T-helper 1 cell treated with Interleukin-12 subunit alpha and Interleukin-12 subunit beta and Interleukin-4 antibody, amounts not matched to agents 30 μg/mL and 1 μg/mL, for 36 hours (primary cell): Measurements from ENCODE around the gene ATOH1.

ENCODE experiments used
- H3K27ac Mint-ChIP-seq: one replicate; pipeline ENCODE4 v1.8.0; 2021; ENCODE audit warnings: mild to moderate bottlenecking, mixed read lengths
- H3K27me3 Mint-ChIP-seq: one replicate; pipeline ENCODE4 v1.8.0; 2021; ENCODE audit warnings: low read depth, mixed read lengths
- H3K36me3 Mint-ChIP-seq: one replicate; pipeline ENCODE4 v1.8.0; 2021; ENCODE audit warnings: low read depth, mixed read lengths
- H3K4me1 Mint-ChIP-seq: one replicate; pipeline ENCODE4 v1.8.0; 2021; ENCODE audit warnings: low read depth, mixed read lengths
- H3K4me3 Mint-ChIP-seq: one replicate; pipeline ENCODE4 v1.8.0; 2021; ENCODE audit warnings: mild to moderate bottlenecking, moderate library complexity, mixed read lengths
- H3K9me3 Mint-ChIP-seq: one replicate; pipeline ENCODE4 v1.8.0; 2021; ENCODE audit warnings: mixed read lengths

The ATOH1 gene, protein sequence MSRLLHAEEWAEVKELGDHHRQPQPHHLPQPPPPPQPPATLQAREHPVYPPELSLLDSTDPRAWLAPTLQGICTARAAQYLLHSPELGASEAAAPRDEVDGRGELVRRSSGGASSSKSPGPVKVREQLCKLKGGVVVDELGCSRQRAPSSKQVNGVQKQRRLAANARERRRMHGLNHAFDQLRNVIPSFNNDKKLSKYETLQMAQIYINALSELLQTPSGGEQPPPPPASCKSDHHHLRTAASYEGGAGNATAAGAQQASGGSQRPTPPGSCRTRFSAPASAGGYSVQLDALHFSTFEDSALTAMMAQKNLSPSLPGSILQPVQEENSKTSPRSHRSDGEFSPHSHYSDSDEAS

GRCh38 chr4:93828332-93828994, at the start of gene ATOH1:
Gene ATOH1, plus strand, starts transcription at chr4:93828753. Its CDS starts 174 bp downstream, at chr4:93828927.
- Mint-ChIP-seq H3K9me3 (peaks cover 4% of the 10 kb centered on the region), H3K36me3 (peaks cover 3% of the 10 kb centered on the region), H3K4me1 (peaks cover 4% of the 10 kb centered on the region), H3K4me3 (peak within 1 kb of the TSS; percentile 10), H3K27ac (peak within 1 kb of the TSS; percentile 26), H3K27me3 (peaks cover 75% of the 10 kb centered on the region)

DNA sequence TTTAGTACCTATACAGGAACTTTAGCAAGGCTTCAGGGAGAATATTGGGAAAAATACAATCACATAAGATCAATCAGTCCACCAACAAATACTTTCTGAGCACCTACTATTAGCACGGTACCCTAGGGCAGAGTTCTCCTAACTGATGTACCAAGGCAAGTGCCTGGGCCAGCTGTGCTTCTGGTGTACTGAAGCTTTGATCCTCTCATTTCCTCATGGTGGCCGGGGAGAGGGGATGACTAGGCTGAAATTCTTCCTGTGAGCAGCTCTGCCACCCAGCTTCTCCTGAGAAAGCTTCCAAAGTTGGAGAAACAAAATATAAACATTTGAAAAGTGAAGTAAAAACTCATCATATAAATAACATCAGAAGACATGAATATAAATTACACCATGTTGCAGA, 49.3 kb upstream of the ATOH1 start:
- no peaks in the 10 kb centered on the region for H3K9me3 Mint-ChIP-seq

GRCh38 chr4:93780080-93780479, 48.5 kb upstream of the ATOH1 start:
- no peak overlapping the region for H3K27ac Mint-ChIP-seq

More for the DNA sequence above, 49.3 kb upstream of the ATOH1 start:
- Mint-ChIP-seq H3K4me1 (no peaks in the 10 kb centered on the region), H3K27me3 (no peaks in the 10 kb centered on the region), H3K4me3 (no peak overlapping the region), H3K36me3 (no peaks in the 10 kb centered on the region), H3K27ac (no peak overlapping the region)

DNA sequence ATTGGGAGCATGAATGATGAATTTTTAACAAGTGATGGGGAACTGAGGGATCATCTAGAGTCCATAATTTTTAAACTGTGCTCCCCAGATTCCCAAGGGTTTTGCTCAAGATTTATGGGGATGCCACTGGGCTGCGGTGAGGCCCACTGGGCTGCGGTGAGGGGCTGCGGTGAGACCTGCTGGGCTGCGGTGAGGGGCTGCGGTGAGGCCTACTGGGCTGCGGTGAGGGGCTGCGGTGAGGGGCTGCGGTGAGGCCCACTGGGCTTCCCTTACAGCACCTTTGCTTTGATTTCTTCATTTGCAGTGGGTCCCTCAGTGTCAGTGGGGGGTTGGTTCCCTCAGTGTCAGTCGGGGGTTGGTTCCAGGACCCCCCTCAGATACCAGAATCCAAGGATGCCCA, 47.4 kb upstream of the ATOH1 start:
- Mint-ChIP-seq H3K9me3 (no peaks in the 10 kb centered on the region), H3K27me3 (no peaks in the 10 kb centered on the region), H3K4me1 (no peaks in the 10 kb centered on the region), H3K27ac (no peak overlapping the region), H3K4me3 (no peak overlapping the region), H3K36me3 (no peaks in the 10 kb centered on the region)

More at GRCh38 chr4:93780080-93780479, 48.5 kb upstream of the ATOH1 start:
- H3K27me3 Mint-ChIP-seq, result no peaks in the 10 kb centered on the region
- no peaks in the 10 kb centered on the region for H3K9me3 Mint-ChIP-seq
- no peaks in the 10 kb centered on the region for H3K4me1 Mint-ChIP-seq
- H3K4me3 Mint-ChIP-seq, result no peak overlapping the region
- no peaks in the 10 kb centered on the region for H3K36me3 Mint-ChIP-seq

GRCh38 chr4:93786149-93786548, 42.4 kb upstream of the ATOH1 start:
- H3K9me3 Mint-ChIP-seq, result no peaks in the 10 kb centered on the region
- no peaks in the 10 kb centered on the region for H3K4me1 Mint-ChIP-seq
- H3K36me3 Mint-ChIP-seq, result no peaks in the 10 kb centered on the region
- H3K27ac Mint-ChIP-seq, result no peak overlapping the region
- H3K4me3 Mint-ChIP-seq, result no peak overlapping the region
- no peaks in the 10 kb centered on the region for H3K27me3 Mint-ChIP-seq

DNA sequence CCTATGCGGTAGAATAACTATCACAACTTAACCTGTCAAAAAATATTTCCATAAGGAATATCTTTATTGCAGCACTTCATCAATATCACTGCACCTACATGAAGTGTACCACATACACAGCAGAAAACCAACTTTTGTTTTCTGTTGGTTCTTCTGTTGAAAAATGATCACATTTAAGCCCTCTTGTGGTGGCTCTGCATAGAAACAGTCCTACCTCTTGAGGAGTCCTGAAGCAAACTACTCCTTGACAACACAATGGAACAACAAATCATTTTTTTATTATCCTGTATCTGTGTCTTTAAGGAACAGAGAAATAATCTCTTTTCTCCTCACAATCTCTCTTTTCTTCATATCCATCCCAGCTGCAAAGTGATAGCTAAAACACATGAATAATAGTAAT, 39.8 kb upstream of the ATOH1 start:
- no peak overlapping the region for H3K4me3 Mint-ChIP-seq
- no peaks in the 10 kb centered on the region for H3K9me3 Mint-ChIP-seq
- H3K27me3 Mint-ChIP-seq, result no peaks in the 10 kb centered on the region
- no peaks in the 10 kb centered on the region for H3K36me3 Mint-ChIP-seq
- no peaks in the 10 kb centered on the region for H3K4me1 Mint-ChIP-seq
- H3K27ac Mint-ChIP-seq, result no peak overlapping the region

GRCh38 chr4:93791570-93792195, 36.9 kb upstream of the ATOH1 start:
- Mint-ChIP-seq H3K9me3 (no peaks in the 10 kb centered on the region), H3K4me1 (no peaks in the 10 kb centered on the region), H3K4me3 (no peak overlapping the region), H3K27me3 (no peaks in the 10 kb centered on the region), H3K27ac (no peak overlapping the region), H3K36me3 (no peaks in the 10 kb centered on the region)

- Mint-ChIP-seq H3K27ac (no peak overlapping the region), H3K4me1 (no peaks in the 10 kb centered on the region), H3K4me3 (no peak overlapping the region), H3K36me3 (no peaks in the 10 kb centered on the region), H3K27me3 (no peaks in the 10 kb centered on the region), H3K9me3 (no peaks in the 10 kb centered on the region)
Measured at GRCh38 chr4:93802045-93802444, 26.5 kb upstream of the ATOH1 start.

DNA sequence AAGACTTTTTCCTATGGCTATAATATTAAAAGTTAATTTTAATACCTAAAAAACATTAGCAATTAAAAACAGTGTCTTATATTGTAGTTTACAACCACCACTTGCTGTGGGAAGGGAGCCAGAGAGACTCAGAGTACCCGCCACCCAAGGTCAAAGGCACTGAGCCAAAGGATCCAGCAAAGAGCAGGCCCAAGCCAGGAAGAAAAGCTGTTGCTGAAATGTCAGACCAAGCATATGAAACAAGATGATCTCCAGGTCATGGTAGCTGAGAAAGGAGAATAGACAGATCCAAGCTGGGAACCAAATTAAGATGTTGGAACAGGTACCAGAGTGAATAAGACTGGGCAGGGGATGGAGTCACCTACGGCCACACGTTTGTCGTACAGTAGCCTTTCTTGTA, 18.8 kb upstream of the ATOH1 start:
- H3K36me3 Mint-ChIP-seq, result no peaks in the 10 kb centered on the region
- H3K9me3 Mint-ChIP-seq, result no peaks in the 10 kb centered on the region

GRCh38 chr4:93810340-93810992, 18.1 kb upstream of the ATOH1 start:
- Mint-ChIP-seq H3K4me1 (no peaks in the 10 kb centered on the region), H3K27ac (no peak overlapping the region), H3K9me3 (no peaks in the 10 kb centered on the region), H3K27me3 (no peaks in the 10 kb centered on the region), H3K4me3 (no peak overlapping the region), H3K36me3 (no peaks in the 10 kb centered on the region)

More for the DNA sequence above, 18.8 kb upstream of the ATOH1 start:
- no peak overlapping the region for H3K27ac Mint-ChIP-seq
- H3K4me1 Mint-ChIP-seq, result no peaks in the 10 kb centered on the region
- no peaks in the 10 kb centered on the region for H3K27me3 Mint-ChIP-seq
- no peak overlapping the region for H3K4me3 Mint-ChIP-seq

GRCh38 chr4:93813092-93813491, 15.5 kb upstream of the ATOH1 start:
- H3K36me3 Mint-ChIP-seq, result no peaks in the 10 kb centered on the region
- H3K27ac Mint-ChIP-seq, result no peak overlapping the region
- no peak overlapping the region for H3K4me3 Mint-ChIP-seq
- H3K9me3 Mint-ChIP-seq, result no peaks in the 10 kb centered on the region
- no peaks in the 10 kb centered on the region for H3K4me1 Mint-ChIP-seq
- no peaks in the 10 kb centered on the region for H3K27me3 Mint-ChIP-seq

DNA sequence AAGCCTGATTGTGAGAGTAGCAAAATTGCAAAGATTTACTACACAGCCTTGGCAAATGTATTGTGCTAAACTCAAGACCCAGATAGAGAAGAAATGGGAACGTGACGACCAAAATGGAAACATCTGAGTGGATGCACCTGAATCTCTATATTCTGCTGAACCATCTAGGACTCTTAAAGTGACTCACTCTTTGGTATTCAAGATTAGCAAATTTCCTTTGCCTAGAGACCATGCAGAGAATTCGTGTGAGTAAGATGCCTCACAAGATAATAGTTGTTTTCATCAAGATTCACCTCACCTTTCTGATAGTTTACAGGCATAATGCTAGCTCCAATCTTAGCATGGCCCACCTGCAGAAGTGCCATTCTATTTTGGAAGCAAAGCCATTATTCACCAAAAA, 14.4 kb upstream of the ATOH1 start:
- Mint-ChIP-seq H3K9me3 (no peaks in the 10 kb centered on the region), H3K4me1 (no peaks in the 10 kb centered on the region), H3K27ac (no peak overlapping the region), H3K36me3 (no peaks in the 10 kb centered on the region), H3K27me3 (no peaks in the 10 kb centered on the region), H3K4me3 (no peak overlapping the region)

- Mint-ChIP-seq H3K27ac (no peak overlapping the region), H3K9me3 (no peaks in the 10 kb centered on the region), H3K4me1 (no peaks in the 10 kb centered on the region), H3K27me3 (no peaks in the 10 kb centered on the region), H3K4me3 (no peak overlapping the region), H3K36me3 (no peaks in the 10 kb centered on the region)
Measured at GRCh38 chr4:93814722-93815121, 13.8 kb upstream of the ATOH1 start.

DNA sequence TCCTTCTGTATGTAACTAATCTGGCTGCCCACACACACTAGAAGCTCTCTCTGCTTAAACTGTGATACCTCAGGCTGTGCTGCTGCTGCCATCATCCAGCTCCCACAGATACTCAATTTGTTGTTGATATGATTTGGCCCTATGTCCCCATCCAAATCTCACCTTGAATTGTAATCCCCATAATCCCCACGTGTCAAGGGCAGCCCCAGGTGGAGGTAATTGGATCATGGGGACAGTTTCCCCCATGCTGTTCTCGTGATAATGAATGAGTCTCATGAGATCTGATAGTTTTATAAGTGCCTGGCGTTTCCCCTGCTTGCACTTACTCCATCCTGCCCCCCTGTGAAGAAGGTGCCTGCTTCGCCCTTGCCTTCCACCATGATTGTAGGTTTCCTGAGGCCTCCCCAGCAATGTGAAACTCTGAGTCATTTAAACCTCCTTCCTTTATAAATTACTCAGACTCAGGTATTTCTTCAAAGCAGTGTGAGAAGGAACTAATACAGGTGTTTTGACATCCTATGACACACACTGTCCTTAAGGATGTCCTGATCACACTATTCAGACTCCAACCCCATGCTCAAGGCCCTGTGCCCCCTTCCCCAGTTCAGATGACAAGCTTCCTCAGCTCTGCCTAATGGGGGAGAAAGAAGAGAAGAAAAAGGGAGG, 2.9 kb upstream of the ATOH1 start:
- Mint-ChIP-seq H3K9me3 (no peaks in the 10 kb centered on the region), H3K27ac (no peak overlapping the region), H3K4me1 (peaks cover 4% of the 10 kb centered on the region), H3K36me3 (peaks cover 3% of the 10 kb centered on the region), H3K27me3 (peaks cover 49% of the 10 kb centered on the region), H3K4me3 (no peak overlapping the region)
